Choroid plexus epithelial cell (primary cell): ENCODE data around the gene HES5.

ENCODE experiments used
- DNase-seq: peaks from one replicate; pipeline ENCODE4 v3.0.0-alpha.2; 2010; ENCODE audit warnings: low read depth
- H3K4me3 ChIP-seq: 2 replicates; pipeline ENCODE4 v1.5.1; 2011; ENCODE audit warnings: low read depth, mild to moderate bottlenecking, control low read depth, low read length, moderate library complexity
- CTCF ChIP-seq: conservative IDR thresholded peaks from 2 replicates; pipeline ENCODE4 v1.5.1; 2011; ENCODE audit warnings: low read depth, mild to moderate bottlenecking, control low read depth, inconsistent platforms, low read length, moderate library complexity

Gene HES5

GRCh38 chr1:2489615-2490014 lies 40.4 kb downstream of the HES5 start:
- no peak for TF ChIP-seq CTCF
- no peak overlapping the region for H3K4me3 ChIP-seq
- DNase-seq: no peak

GRCh38 chr1:2488688-2489087 lies 41.4 kb downstream of the HES5 start:
- no peak overlapping the region for H3K4me3 ChIP-seq
- no peak for TF ChIP-seq CTCF
- no peak for DNase-seq

- no peak overlapping the region for H3K4me3 ChIP-seq
- no peak for TF ChIP-seq CTCF
- no peak for DNase-seq
Measured at GRCh38 chr1:2486558-2486957, 43.5 kb downstream of the HES5 start.

- DNase-seq: no peak
Measured at GRCh38 chr1:2486041-2486440, 44.0 kb downstream of the HES5 start.

GRCh38 chr1:2483970-2484369 lies 46.1 kb downstream of the HES5 start:
- no peak overlapping the region for H3K4me3 ChIP-seq
- no peak for TF ChIP-seq CTCF
- DNase-seq: no peak

More at GRCh38 chr1:2486041-2486440, 44.0 kb downstream of the HES5 start:
- no peak overlapping the region for H3K4me3 ChIP-seq
- TF ChIP-seq CTCF: no peak

- no peak for TF ChIP-seq CTCF
- no peak overlapping the region for H3K4me3 ChIP-seq
- DNase-seq: no peak
Measured at GRCh38 chr1:2483026-2483425, 47.0 kb downstream of the HES5 start.

- no peak for TF ChIP-seq CTCF
- no peak overlapping the region for H3K4me3 ChIP-seq
Measured at GRCh38 chr1:2482588-2482987, 47.5 kb downstream of the HES5 start.

More at GRCh38 chr1:2482588-2482987, 47.5 kb downstream of the HES5 start:
- no peak for DNase-seq
